GM12878 (cell line): ENCODE data around the gene MAMLD1.

Experiments used
- CHD1 ChIP-seq: IDR thresholded peaks from 2 replicates; pipeline ENCODE4 v1.6.1; 2012; ENCODE audit warnings: low read depth, low read length, improper control_type of control experiment
- EZH2 ChIP-seq: IDR thresholded peaks from 2 replicates; pipeline ENCODE4 v1.6.1; 2012; ENCODE audit warnings: low read depth, mild to moderate bottlenecking, control low read depth, inconsistent platforms, low read length, borderline replicate concordance; ENCODE audit not compliant: control insufficient read depth
- MEF2A ChIP-seq: IDR thresholded peaks from 2 replicates; pipeline ENCODE4 v1.6.1; 2011; ENCODE audit warnings: low read depth, mild to moderate bottlenecking, low read length, moderate library complexity; ENCODE audit not compliant: insufficient read depth
- REST ChIP-seq: IDR thresholded peaks from 2 replicates; pipeline ENCODE4 v1.6.1; 2012; ENCODE audit warnings: mild to moderate bottlenecking, low read depth, low read length
- SP1 ChIP-seq: IDR thresholded peaks from one replicate; pipeline ENCODE4 v1.6.1; 2011; ENCODE audit warnings: low read depth, low read length
- SPI1 ChIP-seq: IDR thresholded peaks from 2 replicates; pipeline ENCODE4 v1.6.1; 2011; ENCODE audit warnings: low read depth, mild to moderate bottlenecking, low read length, moderate library complexity, borderline replicate concordance; ENCODE audit not compliant: insufficient read depth
- SUZ12 ChIP-seq: fragments of 200-600 bp; sonication (generic); IDR thresholded peaks from one replicate; pipeline ENCODE4 v1.6.1; 2018; ENCODE audit warnings: antibody characterized with exemption, mild to moderate bottlenecking; ENCODE audit not compliant: unreplicated experiment
- TF ChIP-seq, protein P1 (sequence below): fragments of 450-650 bp; formaldehyde crosslinking; IDR thresholded peaks from 2 replicates; pipeline ENCODE4 v1.4.0; 2022; ENCODE audit warnings: mild to moderate bottlenecking, moderate library complexity
- TF ChIP-seq, protein P2 (sequence below), 3 experiments: IDR thresholded peaks in 2 of 3; conservative IDR thresholded peaks in 1 of 3; 2 replicates each; pipeline ENCODE4 v1.5.1; 2011; ENCODE audit warnings: low read depth in 3 of 3, low read length in 3 of 3, mild to moderate bottlenecking in 3 of 3, control low read depth in 2 of 3, moderate library complexity in 2 of 3, inconsistent platforms in 1 of 3, mixed read lengths in 1 of 3; ENCODE audit not compliant: control insufficient read depth in 2 of 3, insufficient read depth in 1 of 3; ENCODE audit errors: extremely low read depth in 1 of 3

DNA sequence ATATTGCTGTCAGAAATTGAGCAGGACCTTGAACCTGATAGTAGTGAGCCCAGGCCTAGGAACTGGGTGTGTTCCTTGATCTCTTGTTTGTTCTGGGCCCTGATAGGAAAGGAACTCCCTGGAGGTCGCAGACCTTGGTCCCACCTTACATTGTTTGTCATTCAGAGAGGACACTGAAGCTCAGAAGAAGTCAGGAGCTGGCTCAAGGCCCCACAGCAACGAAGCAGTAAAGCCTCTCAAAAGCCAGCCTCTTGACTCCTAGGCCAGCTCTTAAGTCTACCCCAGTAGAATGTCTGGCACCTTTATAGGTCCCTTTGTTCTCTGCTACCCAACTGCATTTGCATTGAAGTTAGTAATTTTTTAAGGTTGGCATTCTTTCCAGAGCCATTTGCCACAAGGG, 46.8 kb downstream of the MAMLD1 start:
- TF ChIP-seq SPI1 (no peak), CHD1 (no peak), SP1 (no peak), SUZ12 (no peak), REST (no peak), MEF2A (no peak), EZH2 (no peak)
- TF ChIP-seq, protein P1, sequence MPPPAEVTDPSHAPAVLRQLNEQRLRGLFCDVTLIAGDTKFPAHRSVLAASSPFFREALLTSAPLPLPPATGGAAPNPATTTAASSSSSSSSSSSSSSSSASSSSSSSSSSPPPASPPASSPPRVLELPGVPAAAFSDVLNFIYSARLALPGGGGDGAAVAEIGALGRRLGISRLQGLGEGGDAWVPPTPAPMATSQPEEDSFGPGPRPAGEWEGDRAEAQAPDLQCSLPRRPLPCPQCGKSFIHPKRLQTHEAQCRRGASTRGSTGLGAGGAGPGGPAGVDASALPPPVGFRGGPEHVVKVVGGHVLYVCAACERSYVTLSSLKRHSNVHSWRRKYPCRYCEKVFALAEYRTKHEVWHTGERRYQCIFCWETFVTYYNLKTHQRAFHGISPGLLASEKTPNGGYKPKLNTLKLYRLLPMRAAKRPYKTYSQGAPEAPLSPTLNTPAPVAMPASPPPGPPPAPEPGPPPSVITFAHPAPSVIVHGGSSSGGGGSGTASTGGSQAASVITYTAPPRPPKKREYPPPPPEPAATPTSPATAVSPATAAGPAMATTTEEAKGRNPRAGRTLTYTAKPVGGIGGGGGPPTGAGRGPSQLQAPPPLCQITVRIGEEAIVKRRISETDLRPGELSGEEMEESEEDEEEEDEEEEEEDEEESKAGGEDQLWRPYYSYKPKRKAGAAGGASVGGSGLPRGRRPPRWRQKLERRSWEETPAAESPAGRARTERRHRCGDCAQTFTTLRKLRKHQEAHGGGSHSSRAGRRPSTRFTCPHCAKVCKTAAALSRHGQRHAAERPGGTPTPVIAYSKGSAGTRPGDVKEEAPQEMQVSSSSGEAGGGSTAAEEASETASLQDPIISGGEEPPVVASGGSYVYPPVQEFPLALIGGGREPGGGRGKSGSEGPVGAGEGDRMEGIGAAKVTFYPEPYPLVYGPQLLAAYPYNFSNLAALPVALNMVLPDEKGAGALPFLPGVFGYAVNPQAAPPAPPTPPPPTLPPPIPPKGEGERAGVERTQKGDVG (CRISPR knock-in tag): no peak
- TF ChIP-seq, protein P2, sequence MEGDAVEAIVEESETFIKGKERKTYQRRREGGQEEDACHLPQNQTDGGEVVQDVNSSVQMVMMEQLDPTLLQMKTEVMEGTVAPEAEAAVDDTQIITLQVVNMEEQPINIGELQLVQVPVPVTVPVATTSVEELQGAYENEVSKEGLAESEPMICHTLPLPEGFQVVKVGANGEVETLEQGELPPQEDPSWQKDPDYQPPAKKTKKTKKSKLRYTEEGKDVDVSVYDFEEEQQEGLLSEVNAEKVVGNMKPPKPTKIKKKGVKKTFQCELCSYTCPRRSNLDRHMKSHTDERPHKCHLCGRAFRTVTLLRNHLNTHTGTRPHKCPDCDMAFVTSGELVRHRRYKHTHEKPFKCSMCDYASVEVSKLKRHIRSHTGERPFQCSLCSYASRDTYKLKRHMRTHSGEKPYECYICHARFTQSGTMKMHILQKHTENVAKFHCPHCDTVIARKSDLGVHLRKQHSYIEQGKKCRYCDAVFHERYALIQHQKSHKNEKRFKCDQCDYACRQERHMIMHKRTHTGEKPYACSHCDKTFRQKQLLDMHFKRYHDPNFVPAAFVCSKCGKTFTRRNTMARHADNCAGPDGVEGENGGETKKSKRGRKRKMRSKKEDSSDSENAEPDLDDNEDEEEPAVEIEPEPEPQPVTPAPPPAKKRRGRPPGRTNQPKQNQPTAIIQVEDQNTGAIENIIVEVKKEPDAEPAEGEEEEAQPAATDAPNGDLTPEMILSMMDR (IDR thresholded peaks at IDR 0.05 in 2 of 3, conservative IDR thresholded peaks at IDR 0.05 in 1 of 3; ENCODE audit: control insufficient read depth in 2 of 3, extremely low read depth in 1 of 3, insufficient read depth in 1 of 3, low read depth in 3 of 3, low read length in 3 of 3): no peak
